H1 (cell line): ENCODE results near the gene OLFML2B. TPM values are rescaled to one million over a fixed set of nuclear protein-coding genes. Genes with fewer than 3 reads are reported as not detected.

Experiments used
- CTCF ChIA-PET: fragments of 300-600 bp; sonication (Branson Sonifier 250); formaldehyde crosslinking; loops from one replicate; lab custom pipeline; 2021; ENCODE audit not compliant: partially characterized antibody; lab: Charles Lee
- POLR2A ChIA-PET: fragments of 300-600 bp; sonication (Branson Sonifier 250); formaldehyde crosslinking; loops from one replicate; lab custom pipeline; 2021; ENCODE audit warnings: inconsistent platforms; ENCODE audit not compliant: partially characterized antibody; lab: Charles Lee
- DNase-seq, 2 experiments: peaks; one replicate each; pipeline versions ENCODE4 v3.0.0 to v3.0.0-alpha.2; 2010 to 2022; ENCODE audit warnings: low spot score in 2 of 2, low read depth in 1 of 2, mixed read lengths in 1 of 2
- FAIRE-seq: peaks from 2 replicates; lab custom pipeline; 2011; peaks lifted over from hg19 to GRCh38; lab: Jason Lieb, UNC
- H2AFZ ChIP-seq: 2 replicates; pipeline ENCODE4 v1.8.1; 2012; ENCODE audit warnings: low read length, inconsistent platforms
- H2AK5ac ChIP-seq: 2 replicates; pipeline ENCODE4 v1.6.1; 2013; ENCODE audit warnings: low read depth, low read length
- H2BK120ac ChIP-seq: replicated peaks from 2 replicates; pipeline ENCODE3; 2013; ENCODE audit warnings: low read depth, low read length, inconsistent platforms
- H2BK12ac ChIP-seq: 2 replicates; pipeline ENCODE4 v1.6.1; 2013; ENCODE audit warnings: low read depth, low read length
- H2BK15ac ChIP-seq: 2 replicates; pipeline ENCODE4 v1.6.1; 2013; ENCODE audit warnings: low read length
- H2BK20ac ChIP-seq: 2 replicates; pipeline ENCODE4 v1.6.1; 2013; ENCODE audit warnings: low read length
- H2BK5ac ChIP-seq: 2 replicates; pipeline ENCODE4 v1.6.1; 2013; ENCODE audit warnings: low read depth, low read length
- H3K14ac ChIP-seq: 2 replicates; pipeline ENCODE4 v1.6.1; 2013; ENCODE audit warnings: inconsistent platforms; ENCODE audit not compliant: insufficient read length
- H3K18ac ChIP-seq: 2 replicates; pipeline ENCODE4 v1.6.1; 2013; ENCODE audit warnings: low read length; ENCODE audit errors: extremely low read depth
- H3K23ac ChIP-seq: 2 replicates; pipeline ENCODE4 v1.6.1; 2013; ENCODE audit warnings: inconsistent platforms; ENCODE audit not compliant: insufficient read length
- H3K23me2 ChIP-seq: 2 replicates; pipeline ENCODE4 v1.6.1; 2013; ENCODE audit warnings: low read depth, low read length
- H3K27ac ChIP-seq: 2 replicates; pipeline ENCODE4 v1.6.1; 2011; ENCODE audit warnings: low read depth, low read length, inconsistent platforms
- H3K27me3 ChIP-seq, 4 experiments: replicated peaks in 1 of 4; 1 replicate in 1 of 4; 2 replicates in 3 of 4; pipeline versions ENCODE4 v1.6.1 to v1.8.1; 2011 to 2013; ENCODE audit warnings: low read length in 3 of 4, mild to moderate bottlenecking in 3 of 4, inconsistent platforms in 2 of 4, mixed read lengths in 2 of 4, moderate library complexity in 1 of 4; ENCODE audit not compliant: control insufficient read depth in 3 of 4, insufficient read depth in 3 of 4; ENCODE audit errors: extremely low read depth in 1 of 4
- H3K36me3 ChIP-seq, 4 experiments: 2 replicates each; pipeline versions ENCODE4 v1.6.1 to v1.8.1; 2011 to 2013; ENCODE audit warnings: mild to moderate bottlenecking in 4 of 4, low read length in 3 of 4, moderate library complexity in 2 of 4, control low read depth in 1 of 4, inconsistent platforms in 1 of 4; ENCODE audit not compliant: insufficient read depth in 4 of 4, control insufficient read depth in 2 of 4
- H3K4ac ChIP-seq: replicated peaks from 2 replicates; pipeline ENCODE3; 2013; ENCODE audit warnings: low read length, low read depth, mixed read lengths, inconsistent platforms; ENCODE audit not compliant: insufficient read length
- H3K4me1 ChIP-seq, 4 experiments: replicated peaks in 1 of 4; 1 replicate in 1 of 4; 2 replicates in 3 of 4; pipeline versions ENCODE4 v1.6.1 to v1.8.1; 2011 to 2013; ENCODE audit warnings: low read length in 3 of 4, inconsistent platforms in 2 of 4, mixed read lengths in 1 of 4; ENCODE audit not compliant: insufficient read depth in 4 of 4, control insufficient read depth in 3 of 4
- H3K4me2 ChIP-seq, 2 experiments: 2 replicates each; pipeline versions ENCODE4 v1.6.1 to v1.8.1; 2011 to 2013; ENCODE audit warnings: low read depth in 2 of 2, low read length in 2 of 2, control low read depth in 1 of 2, inconsistent platforms in 1 of 2, mild to moderate bottlenecking in 1 of 2; ENCODE audit not compliant: insufficient read depth in 1 of 2
- H3K4me3 ChIP-seq, 4 experiments: fragments of 200-600, 300-600 bp in 1 of 4; sonication (generic), shearing (Covaris generic), sonication (Bioruptor Twin) in 1 of 4; 2 replicates each; pipeline versions ENCODE4 v1.5.1 to v1.8.1; 2011 to 2016; ENCODE audit warnings: low read length in 4 of 4, low read depth in 3 of 4, control low read depth in 2 of 4, inconsistent platforms in 2 of 4, mild to moderate bottlenecking in 2 of 4, mixed read lengths in 1 of 4, moderate library complexity in 1 of 4; ENCODE audit not compliant: insufficient read depth in 2 of 4; ENCODE audit errors: extremely low read depth in 1 of 4
- H3K56ac ChIP-seq: replicated peaks from 2 replicates; pipeline ENCODE3; 2013; ENCODE audit warnings: low read depth, mild to moderate bottlenecking, mixed read lengths, low read length, inconsistent platforms; ENCODE audit not compliant: insufficient read length
- H3K79me1 ChIP-seq: 2 replicates; pipeline ENCODE4 v1.6.1; 2013; ENCODE audit warnings: low read depth, low read length, control low read depth
- H3K79me2 ChIP-seq, 2 experiments: 2 replicates each; pipeline versions ENCODE4 v1.6.1 to v1.8.1; 2012 to 2013; ENCODE audit warnings: low read length in 2 of 2, mild to moderate bottlenecking in 2 of 2, inconsistent platforms in 1 of 2; ENCODE audit not compliant: insufficient read depth in 2 of 2, control insufficient read depth in 1 of 2
- H3K9ac ChIP-seq, 4 experiments: replicated peaks in 1 of 4; 1 replicate in 1 of 4; 2 replicates in 3 of 4; pipeline versions ENCODE4 v1.6.1 to v1.8.1; 2011 to 2013; ENCODE audit warnings: low read depth in 3 of 4, low read length in 3 of 4, control low read depth in 2 of 4, mild to moderate bottlenecking in 2 of 4, moderate library complexity in 2 of 4, inconsistent platforms in 1 of 4; ENCODE audit errors: extremely low read depth in 1 of 4
- H3K9me3 ChIP-seq, 2 experiments: 2 replicates each; pipeline versions ENCODE4 v1.6.1 to v1.8.1; 2012 to 2013; ENCODE audit warnings: mild to moderate bottlenecking in 2 of 2, moderate library complexity in 2 of 2, control low read depth in 1 of 2, inconsistent platforms in 1 of 2, low read depth in 1 of 2, low read length in 1 of 2, mixed read lengths in 1 of 2; ENCODE audit not compliant: insufficient read depth in 2 of 2
- H4K20me1 ChIP-seq, 2 experiments: replicated peaks in 1 of 2; 2 replicates each; pipeline versions ENCODE3 to v1.8.1; 2011 to 2013; ENCODE audit warnings: inconsistent platforms in 2 of 2, low read length in 2 of 2, mild to moderate bottlenecking in 1 of 2; ENCODE audit not compliant: insufficient read depth in 2 of 2, control insufficient read depth in 1 of 2
- H4K5ac ChIP-seq: 2 replicates; pipeline ENCODE4 v1.6.1; 2013; ENCODE audit warnings: low read length, low read depth, mixed read lengths, inconsistent platforms; ENCODE audit not compliant: insufficient read length
- H4K8ac ChIP-seq: 2 replicates; pipeline ENCODE4 v1.8.0; 2013; ENCODE audit warnings: mild to moderate bottlenecking, moderate library complexity, low read length, inconsistent platforms; ENCODE audit not compliant: insufficient read depth; ENCODE audit errors: extremely low read depth
- H4K91ac ChIP-seq: replicated peaks from 2 replicates; pipeline ENCODE3; 2013; ENCODE audit warnings: low read length, mixed read lengths, inconsistent platforms; ENCODE audit not compliant: insufficient read length
- EP300 ChIP-seq, 2 experiments: IDR thresholded peaks; 1 replicate in 1 of 2; 2 replicates in 1 of 2; pipeline ENCODE4 v1.6.1; 2011 to 2012; ENCODE audit warnings: low read depth in 2 of 2, low read length in 2 of 2, mild to moderate bottlenecking in 2 of 2, borderline replicate concordance in 1 of 2, inconsistent platforms in 1 of 2, moderate library complexity in 1 of 2
- SIRT6 ChIP-seq: IDR thresholded peaks from one replicate; pipeline ENCODE4 v1.7.1; 2012; ENCODE audit warnings: low read length, inconsistent platforms
- YY1 ChIP-seq: IDR thresholded peaks from 2 replicates; pipeline ENCODE4 v1.6.1; 2011; ENCODE audit warnings: low read depth, mild to moderate bottlenecking, low read length
- WGBS, 2 experiments: shearing (Covaris generic) in 1 of 2; methylation state at CpG; one replicate each; pipeline versions ENCODE4 v1.1.6 to v1.1.7; 2013 to 2015; ENCODE audit warnings: low lambda C conversion rate in 2 of 2, mixed read lengths in 2 of 2, inconsistent platforms in 1 of 2, low coverage in 1 of 2, missing lambda C conversion rate in 1 of 2; ENCODE audit not compliant: insufficient replicate concordance in 2 of 2, insufficient coverage in 1 of 2, insufficient read length in 1 of 2; ENCODE audit errors: extremely low coverage in 1 of 2, missing lambda C conversion rate in 1 of 2; 5-methylcytosine and 5-hydroxymethylcytosine counted together
- polyA plus RNA-seq, 7 experiments: library from polyadenylated mRNA; depleted of rRNA in 3 of 7; stranded (reverse) in 5 of 7; unstranded in 2 of 7; fragments of >200 nt in 5 of 7; fragments of 200-250 nt in 2 of 7; gene quantifications; 1 replicate in 5 of 7; 2 replicates in 1 of 7; 4 replicates in 1 of 7; pipeline versions ENCODE4 v1.2.1 to v1.2.3, GENCODE V29; 2011 to 2013; ENCODE audit warnings: missing spikeins in 2 of 7, mixed read lengths in 2 of 7
- total RNA-seq: library from RNA; stranded (reverse); fragmentation: NEBNext Ultra II Directional; extraction: Animal tissue kit (Norgen Biotek cat#: 25700); gene quantifications from 2 replicates; pipeline ENCODE4 v1.2.1, GENCODE V29; 2021

OLFML2B gene
- total and polyA plus RNA-seq, 2 of the 8 experiments (the other 6 are each of a cell fraction or from before 2014, with no cell fraction given) = 6.5 to 10.4 TPM

DNA sequence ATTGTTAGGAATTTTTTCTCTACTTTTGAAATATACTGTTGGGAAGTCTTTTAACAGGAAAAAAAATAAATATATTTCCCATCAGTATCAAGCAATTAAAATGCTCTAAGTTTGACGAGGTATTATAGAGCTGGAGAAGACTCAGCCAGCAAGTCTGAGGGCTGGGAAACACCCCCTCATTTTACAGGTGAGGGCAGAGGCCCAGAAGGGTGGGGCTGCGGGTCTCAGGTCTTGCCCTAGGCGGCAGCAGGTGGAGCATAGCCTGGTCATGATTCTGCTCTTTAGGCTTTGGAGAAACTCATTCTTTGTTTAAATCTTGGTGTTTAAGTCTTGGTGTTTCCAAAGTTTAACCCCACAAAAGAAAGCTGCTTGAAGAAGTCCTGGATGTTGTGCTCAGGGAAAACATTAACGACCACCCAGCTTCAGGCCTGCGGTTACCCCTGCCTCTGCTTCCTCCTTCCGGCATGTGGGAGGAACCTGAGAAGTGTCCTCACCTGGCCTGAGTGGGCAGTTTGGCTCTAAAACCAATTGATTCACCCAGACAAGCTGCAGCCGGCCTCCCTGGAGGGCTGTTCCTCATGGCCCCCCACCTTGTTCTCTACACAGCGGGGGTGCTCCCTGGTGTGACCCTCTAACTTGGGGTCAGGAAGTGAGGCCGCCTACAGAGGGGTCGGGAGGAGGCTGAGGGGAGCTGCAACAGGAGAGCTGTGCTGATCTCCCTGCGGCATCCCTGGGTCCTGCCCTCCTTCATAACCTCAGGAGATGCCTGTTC lies 41.7 kb downstream of the OLFML2B start:
- 85% methylated on average over 11 of the region's 11 CpGs; no CpG with 5 or more reads in 1 of the 2 experiments for WGBS, 2 experiments
- no peaks in the 10 kb centered on the region for H3K36me3 ChIP-seq
- no peak overlapping the region for H2BK5ac ChIP-seq
- H4K5ac ChIP-seq = no peak overlapping the region
- FAIRE-seq (no peak), DNase-seq (no peak)
- no peak overlapping the region for H3K18ac ChIP-seq
- no peaks in the 10 kb centered on the region for H3K79me1 ChIP-seq
- ChIA-PET CTCF (interaction anchor here (0.9 to 2.5 kb wide), 4 partner anchors 8 to 55 kb away, joined by 3 to 7 read pairs (median 4); no protein-coding TSS in a partner anchor), POLR2A (interaction anchor here (1.6 kb wide), 1 partner anchor 16 kb away, joined by 3 read pairs; no protein-coding TSS in a partner anchor)
- H2AK5ac ChIP-seq = no peak overlapping the region
- no peaks in the 10 kb centered on the region; the same call in 1 of the 2 replicates for H3K23me2 ChIP-seq
- H2BK120ac ChIP-seq = no peak overlapping the region
- no peak overlapping the region for H3K4me2 ChIP-seq
- TF ChIP-seq YY1 = no peak
- TF ChIP-seq EP300 (IDR thresholded peaks at IDR 0.05; ENCODE audit: borderline replicate concordance in 1 of 2, low read depth in 2 of 2, low read length in 2 of 2) = no peak
- TF ChIP-seq SIRT6 = no peak
- H4K20me1 ChIP-seq = no peaks in the 10 kb centered on the region
- no peak overlapping the region for H3K4ac ChIP-seq
- H3K14ac ChIP-seq = no peak overlapping the region
- no peaks in the 10 kb centered on the region for H3K4me1 ChIP-seq
- no peak overlapping the region for H3K9ac ChIP-seq
- H3K27ac ChIP-seq = no peak overlapping the region
- H4K91ac ChIP-seq = no peak overlapping the region
- H3K79me2 ChIP-seq = no peaks in the 10 kb centered on the region
- no peak overlapping the region for H4K8ac ChIP-seq
- H3K27me3 ChIP-seq = no peaks in the 10 kb centered on the region; a peak in 1 of 7 replicates
- H3K4me3 ChIP-seq = no peak overlapping the region
- no peak overlapping the region for H2AFZ ChIP-seq
- no peak overlapping the region for H2BK20ac ChIP-seq
- H3K23ac ChIP-seq = no peak overlapping the region
- H2BK12ac ChIP-seq = no peak overlapping the region
- no peak overlapping the region for H3K56ac ChIP-seq
- H3K9me3 ChIP-seq = peaks cover 0 to 2% of the 10 kb centered on the region in 2 experiments; a peak in 1 of 4 replicates
- no peak overlapping the region for H2BK15ac ChIP-seq
